K562 (cell line): ENCODE measurements around the gene RASSF1. TPM values are rescaled to one million over a fixed set of nuclear protein-coding genes. Genes with fewer than 3 reads are reported as not detected.
A peak's percentile ranks its signal among the peaks of the same experiment; 100 is the strongest.

ENCODE experiments used
- ATAC-seq: fragments of 200-7000 bp; cut with Tn5 transposase; 3 replicates; pipeline ENCODE4 v1.9.1; 2020; ENCODE audit warnings: moderate library complexity
- BruUV-seq: library from RNA; stranded (reverse); fragments of 400-500 nt; replicated peaks from 2 replicates; lab custom pipeline; 2021; lab: Mats Ljungman, UMichigan
- CTCF ChIA-PET: fragments of 300-600 bp; formaldehyde crosslinking; extraction: SDS; loops from one replicate; lab custom pipeline; 2021; ENCODE audit warnings: low intra/inter-chr PET ratio; lab: Yijun Ruan, JAX
- POLR2A ChIA-PET: fragments of 300-600, 350-650 bp; sonication (Branson Sonifier 250); formaldehyde crosslinking; extraction: SDS; loops from one replicate; lab custom pipeline; 2021; ENCODE audit warnings: antibody characterized with exemption, inconsistent platforms; lab: Yijun Ruan, JAX
- DNase-seq, 4 experiments: peaks; one replicate each; pipeline versions ENCODE4 v3.0.0 to v3.0.0-alpha.2; 2011 to 2018; ENCODE audit warnings: low spot score in 3 of 4, mixed read lengths in 3 of 4; ENCODE audit errors: extremely low read depth in 1 of 4
- FAIRE-seq: peaks from 2 replicates; lab custom pipeline; 2011; peaks lifted over from hg19 to GRCh38; lab: Jason Lieb, UNC
- H2AFZ ChIP-seq: 2 replicates; pipeline ENCODE4 v1.6.0; 2011; ENCODE audit warnings: low read depth, low read length, control low read depth, inconsistent platforms
- H3K27ac ChIP-seq: fragments of 200-600 bp; 3 replicates; pipeline ENCODE4 v1.8.0; 2011; ENCODE audit warnings: low read depth, mild to moderate bottlenecking, control low read depth, inconsistent platforms, low read length, moderate library complexity, mixed read lengths; ENCODE audit errors: extremely low read depth
- H3K27me3 ChIP-seq, 2 experiments: fragments of 300-600 bp in 1 of 2; 2 replicates in 1 of 2; 3 replicates in 1 of 2; pipeline versions ENCODE4 v1.6.0 to v1.8.0; 2011; ENCODE audit warnings: inconsistent platforms in 2 of 2, low read length in 2 of 2, mild to moderate bottlenecking in 1 of 2, mixed read lengths in 1 of 2, moderate library complexity in 1 of 2; ENCODE audit not compliant: control insufficient read depth in 2 of 2, insufficient read depth in 2 of 2
- H3K36me3 ChIP-seq: fragments of 300-600 bp; 3 replicates; pipeline ENCODE4 v1.8.0; 2011; ENCODE audit warnings: mild to moderate bottlenecking, low read length, inconsistent platforms; ENCODE audit not compliant: control insufficient read depth, insufficient read depth
- H3K4me1 ChIP-seq, 2 experiments: fragments of 200-600 bp in 1 of 2; replicated peaks in 1 of 2; 2 replicates in 1 of 2; 3 replicates in 1 of 2; pipeline versions ENCODE4 v1.5.1 to v1.8.0; 2011; ENCODE audit warnings: inconsistent platforms in 2 of 2, low read length in 2 of 2, mild to moderate bottlenecking in 1 of 2, mixed read lengths in 1 of 2, moderate library complexity in 1 of 2; ENCODE audit not compliant: control insufficient read depth in 2 of 2, insufficient read depth in 2 of 2
- H3K4me2 ChIP-seq: 2 replicates; pipeline ENCODE4 v1.6.1; 2011; ENCODE audit warnings: low read length, control low read depth, inconsistent platforms, mixed read lengths; ENCODE audit not compliant: insufficient read depth
- H3K4me3 ChIP-seq: fragments of 200-600 bp; sonication (generic), shearing (Covaris generic); 2 replicates; pipeline ENCODE4 v1.5.1; 2016; ENCODE audit warnings: control low read depth, inconsistent platforms
- H3K79me2 ChIP-seq: fragments of 200-600 bp; 3 replicates; pipeline ENCODE4 v1.8.0; 2011; ENCODE audit warnings: low read length, inconsistent platforms; ENCODE audit not compliant: control insufficient read depth, insufficient read depth
- H3K9ac ChIP-seq, 2 experiments: 2 replicates each; pipeline versions ENCODE4 v1.6.0 to v1.6.1; 2011; ENCODE audit warnings: low read depth in 2 of 2, low read length in 2 of 2, control low read depth in 1 of 2, inconsistent platforms in 1 of 2, mild to moderate bottlenecking in 1 of 2, mixed read lengths in 1 of 2; ENCODE audit not compliant: insufficient read depth in 1 of 2
- H3K9me1 ChIP-seq: one replicate; pipeline ENCODE4 v1.6.0; 2011; ENCODE audit warnings: inconsistent platforms, mild to moderate bottlenecking, low read length, moderate library complexity; ENCODE audit not compliant: control insufficient read depth, insufficient read depth
- H3K9me3 ChIP-seq: replicated peaks from 2 replicates; pipeline ENCODE4 v1.5.1; 2011; ENCODE audit warnings: low read depth, low read length, inconsistent platforms; ENCODE audit not compliant: control insufficient read depth, insufficient read depth
- H4K20me1 ChIP-seq: replicated peaks from 2 replicates; pipeline ENCODE4 v1.6.1; 2011; ENCODE audit warnings: low read length, inconsistent platforms, mixed read lengths; ENCODE audit not compliant: control insufficient read depth, insufficient read depth
- EWSR1 ChIP-seq: fragments of 450-650 bp; IDR thresholded peaks from 2 replicates; pipeline ENCODE4 v1.6.1; 2018; ENCODE audit warnings: borderline replicate concordance, mild to moderate bottlenecking, low read depth, moderate library complexity; ENCODE audit not compliant: partially characterized antibody
- FIP1L1 ChIP-seq: fragments of 200-400 bp; formaldehyde crosslinking; IDR thresholded peaks from 2 replicates; pipeline ENCODE4 v1.6.1; 2018; ENCODE audit warnings: mild to moderate bottlenecking, low read depth, low read length; ENCODE audit not compliant: poor library complexity, severe bottlenecking
- IRF2 ChIP-seq: sonication (generic); formaldehyde crosslinking; IDR thresholded peaks from 2 replicates; pipeline ENCODE4 v1.8.1; 2022; ENCODE audit warnings: mild to moderate bottlenecking, missing genetic modification reagents
- MAFG ChIP-seq: fragments of 450-650 bp; conservative IDR thresholded peaks from 2 replicates; pipeline ENCODE4 v1.6.1; 2016; ENCODE audit warnings: missing genetic modification characterization, missing compliant biosample characterization
- STAT5A ChIP-seq: IDR thresholded peaks from 2 replicates; pipeline ENCODE4 v1.6.1; 2012; ENCODE audit warnings: low read length, inconsistent platforms, borderline replicate concordance
- ZNF239 ChIP-seq: fragments of 250-450 bp; sonication (Bioruptor Pico); IDR thresholded peaks from 2 replicates; pipeline ENCODE4 v1.4.0; 2020; ENCODE audit warnings: mild to moderate bottlenecking
- ZNF384 ChIP-seq: IDR thresholded peaks from 2 replicates; pipeline ENCODE4 v1.6.1; 2012; ENCODE audit warnings: low read depth, low read length, improper control_type of control experiment
- ZNF583 ChIP-seq: fragments of 250-450 bp; sonication (Bioruptor Pico); IDR thresholded peaks from 2 replicates; pipeline ENCODE4 v1.4.0; 2020
- WGBS: fragments of 100-300 bp; shearing (Covaris generic); methylation state at CpG from one replicate; pipeline ENCODE4 v1.1.6; 2016; ENCODE audit warnings: low coverage, mixed read lengths; ENCODE audit not compliant: insufficient coverage; ENCODE audit errors: missing lambda C conversion rate; 5-methylcytosine and 5-hydroxymethylcytosine counted together
- in situ Hi-C: fragments of 300-500 bp; cut with MboI; formaldehyde crosslinking; loops from 4 replicates; pipeline ENCODE4 v1.15.0; 2018; ENCODE audit warnings: inconsistent platforms, mixed read lengths
- intact Hi-C: fragments of 100-400 bp; cut with micrococcal nuclease; formaldehyde crosslinking; loops from 2 replicates; pipeline ENCODE4 v1.14.2; 2022
- polyA plus RNA-seq, 8 experiments: library from polyadenylated mRNA; depleted of rRNA in 4 of 8; stranded (reverse) in 5 of 8; unstranded in 3 of 8; fragments of >200 nt; fragmentation: Nextera tagmentation in 2 of 8; fragmentation: Illumina TruSeq in 1 of 8; extraction: Ambion mirVana in 2 of 8; extraction: Trizol in 1 of 8; gene quantifications; 2 replicates each; pipeline versions ENCODE4 v1.2.1 to v1.2.3, GENCODE V29; 2011 to 2014; ENCODE audit warnings: inconsistent platforms in 1 of 8, missing spikeins in 1 of 8
- total RNA-seq, 7 experiments: library from RNA; depleted of rRNA in 6 of 7; stranded (reverse); fragments of >200 nt in 6 of 7; fragmentation: Illumina TruSeq in 2 of 7; extraction: Trizol in 2 of 7; gene quantifications; 2 replicates each; pipeline versions ENCODE4 v1.2.1 to v1.2.3, GENCODE V29; 2011 to 2021; ENCODE audit warnings: low replicate concordance in 1 of 7
- TF ChIP-seq, protein P1 (sequence below): fragments of 250-450 bp; sonication (Bioruptor Pico); IDR thresholded peaks from 2 replicates; pipeline ENCODE4 v1.5.0; 2022; ENCODE audit warnings: mild to moderate bottlenecking
- TF ChIP-seq, protein P2 (sequence below): fragments of 250-450 bp; sonication (Bioruptor Pico); IDR thresholded peaks from 2 replicates; pipeline ENCODE4 v1.4.0; 2020; ENCODE audit warnings: mild to moderate bottlenecking, moderate library complexity, borderline replicate concordance
- TF ChIP-seq, protein P3 (sequence below): fragments of 200-800 bp; sonication (Bioruptor generic); IDR thresholded peaks from 2 replicates; pipeline ENCODE4 v1.6.1; 2017; ENCODE audit warnings: missing genetic modification characterization, missing compliant biosample characterization
- TF ChIP-seq, protein P4 (sequence below), 2 experiments: IDR thresholded peaks; 2 replicates each; pipeline ENCODE4 v1.6.1; 2012; ENCODE audit warnings: improper control_type of control experiment in 2 of 2, low read depth in 2 of 2, low read length in 2 of 2, borderline replicate concordance in 1 of 2

The RASSF1 gene
- total and polyA plus RNA-seq, 9 of the 15 experiments (the other 6 are each of a cell fraction or from before 2014, with no cell fraction given) = 3.6 to 57.1 (median 24.6) TPM

DNA sequence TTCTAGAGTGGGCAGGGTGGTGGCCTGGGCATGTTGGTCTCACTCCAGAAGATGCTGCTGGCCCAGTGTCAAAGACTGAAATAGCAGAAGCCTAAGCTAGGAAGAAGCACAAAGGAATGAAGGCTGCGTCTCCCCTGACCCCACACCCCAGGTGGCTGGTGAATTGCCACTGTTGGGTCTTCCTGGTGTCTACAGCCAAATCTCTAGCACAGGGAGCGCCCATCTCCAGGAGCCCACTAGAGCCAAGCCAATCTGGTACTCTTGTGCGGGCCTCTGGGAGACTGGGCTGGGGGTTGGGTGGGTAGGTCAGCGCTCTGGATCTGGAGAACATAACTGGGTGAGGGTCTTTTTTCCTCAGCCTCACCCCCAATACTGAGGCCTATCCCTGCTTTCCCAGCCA, 13.5 kb downstream of the RASSF1 start:
- Histone ChIP-seq H4K20me1 (0 out of 2 replicates have a peak, but pooled peaks cover 4% of the 10 kb centered on the region), H2AFZ (no peak overlapping the region), H3K4me2 (peak overlapping the region; percentile 86), H3K36me3 (peaks cover 55% of the 10 kb centered on the region; the same call in 2 of the 3 replicates), H3K27me3 (no peaks in the 10 kb centered on the region), H3K27ac (peak overlapping the region; percentile 54), H3K9me1 (no peaks in the 10 kb centered on the region), H3K4me3 (peak overlapping the region; percentile 84), H3K79me2 (peaks cover 20% of the 10 kb centered on the region), H3K9me3 (no peaks in the 10 kb centered on the region), H3K4me1 (peaks cover 13 to 35% of the 10 kb centered on the region in 2 experiments; a peak in 4 of 5 replicates), H3K9ac (peak overlapping the region; percentile 78 to 98)
- FAIRE-seq = no peak
- intact Hi-C loops (no loop called here), in situ Hi-C loops (no loop called here)
- ATAC-seq = no peak
- WGBS = 27% methylated on average over 4 of the region's 4 CpGs
- ChIA-PET CTCF (no interaction called here), POLR2A (interaction anchor here (0.7 to 2.1 kb wide), 4 partner anchors 10 to 35 kb away, joined by 3 to 31 read pairs (median 4); no protein-coding TSS in a partner anchor)
- no TSS peak for BruUV-seq
- DNase-seq = no peak
- TF ChIP-seq MAFG (tag) (no peak), ZNF239 (CRISPR knock-in tag) (no peak), EWSR1 (no peak), STAT5A (no peak), ZNF384 (no peak), IRF2 (no peak), ZNF583 (no peak), FIP1L1 (no peak)
- TF ChIP-seq, protein P1, sequence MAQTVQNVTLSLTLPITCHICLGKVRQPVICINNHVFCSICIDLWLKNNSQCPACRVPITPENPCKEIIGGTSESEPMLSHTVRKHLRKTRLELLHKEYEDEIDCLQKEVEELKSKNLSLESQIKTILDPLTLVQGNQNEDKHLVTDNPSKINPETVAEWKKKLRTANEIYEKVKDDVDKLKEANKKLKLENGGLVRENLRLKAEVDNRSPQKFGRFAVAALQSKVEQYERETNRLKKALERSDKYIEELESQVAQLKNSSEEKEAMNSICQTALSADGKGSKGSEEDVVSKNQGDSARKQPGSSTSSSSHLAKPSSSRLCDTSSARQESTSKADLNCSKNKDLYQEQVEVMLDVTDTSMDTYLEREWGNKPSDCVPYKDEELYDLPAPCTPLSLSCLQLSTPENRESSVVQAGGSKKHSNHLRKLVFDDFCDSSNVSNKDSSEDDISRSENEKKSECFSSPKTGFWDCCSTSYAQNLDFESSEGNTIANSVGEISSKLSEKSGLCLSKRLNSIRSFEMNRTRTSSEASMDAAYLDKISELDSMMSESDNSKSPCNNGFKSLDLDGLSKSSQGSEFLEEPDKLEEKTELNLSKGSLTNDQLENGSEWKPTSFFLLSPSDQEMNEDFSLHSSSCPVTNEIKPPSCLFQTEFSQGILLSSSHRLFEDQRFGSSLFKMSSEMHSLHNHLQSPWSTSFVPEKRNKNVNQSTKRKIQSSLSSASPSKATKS (CRISPR knock-in tag) = no peak
- TF ChIP-seq, protein P2, sequence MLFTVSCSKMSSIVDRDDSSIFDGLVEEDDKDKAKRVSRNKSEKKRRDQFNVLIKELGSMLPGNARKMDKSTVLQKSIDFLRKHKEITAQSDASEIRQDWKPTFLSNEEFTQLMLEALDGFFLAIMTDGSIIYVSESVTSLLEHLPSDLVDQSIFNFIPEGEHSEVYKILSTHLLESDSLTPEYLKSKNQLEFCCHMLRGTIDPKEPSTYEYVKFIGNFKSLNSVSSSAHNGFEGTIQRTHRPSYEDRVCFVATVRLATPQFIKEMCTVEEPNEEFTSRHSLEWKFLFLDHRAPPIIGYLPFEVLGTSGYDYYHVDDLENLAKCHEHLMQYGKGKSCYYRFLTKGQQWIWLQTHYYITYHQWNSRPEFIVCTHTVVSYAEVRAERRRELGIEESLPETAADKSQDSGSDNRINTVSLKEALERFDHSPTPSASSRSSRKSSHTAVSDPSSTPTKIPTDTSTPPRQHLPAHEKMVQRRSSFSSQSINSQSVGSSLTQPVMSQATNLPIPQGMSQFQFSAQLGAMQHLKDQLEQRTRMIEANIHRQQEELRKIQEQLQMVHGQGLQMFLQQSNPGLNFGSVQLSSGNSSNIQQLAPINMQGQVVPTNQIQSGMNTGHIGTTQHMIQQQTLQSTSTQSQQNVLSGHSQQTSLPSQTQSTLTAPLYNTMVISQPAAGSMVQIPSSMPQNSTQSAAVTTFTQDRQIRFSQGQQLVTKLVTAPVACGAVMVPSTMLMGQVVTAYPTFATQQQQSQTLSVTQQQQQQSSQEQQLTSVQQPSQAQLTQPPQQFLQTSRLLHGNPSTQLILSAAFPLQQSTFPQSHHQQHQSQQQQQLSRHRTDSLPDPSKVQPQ = no peak
- TF ChIP-seq, protein P3, sequence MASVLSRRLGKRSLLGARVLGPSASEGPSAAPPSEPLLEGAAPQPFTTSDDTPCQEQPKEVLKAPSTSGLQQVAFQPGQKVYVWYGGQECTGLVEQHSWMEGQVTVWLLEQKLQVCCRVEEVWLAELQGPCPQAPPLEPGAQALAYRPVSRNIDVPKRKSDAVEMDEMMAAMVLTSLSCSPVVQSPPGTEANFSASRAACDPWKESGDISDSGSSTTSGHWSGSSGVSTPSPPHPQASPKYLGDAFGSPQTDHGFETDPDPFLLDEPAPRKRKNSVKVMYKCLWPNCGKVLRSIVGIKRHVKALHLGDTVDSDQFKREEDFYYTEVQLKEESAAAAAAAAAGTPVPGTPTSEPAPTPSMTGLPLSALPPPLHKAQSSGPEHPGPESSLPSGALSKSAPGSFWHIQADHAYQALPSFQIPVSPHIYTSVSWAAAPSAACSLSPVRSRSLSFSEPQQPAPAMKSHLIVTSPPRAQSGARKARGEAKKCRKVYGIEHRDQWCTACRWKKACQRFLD = no peak
- TF ChIP-seq, protein P4, sequence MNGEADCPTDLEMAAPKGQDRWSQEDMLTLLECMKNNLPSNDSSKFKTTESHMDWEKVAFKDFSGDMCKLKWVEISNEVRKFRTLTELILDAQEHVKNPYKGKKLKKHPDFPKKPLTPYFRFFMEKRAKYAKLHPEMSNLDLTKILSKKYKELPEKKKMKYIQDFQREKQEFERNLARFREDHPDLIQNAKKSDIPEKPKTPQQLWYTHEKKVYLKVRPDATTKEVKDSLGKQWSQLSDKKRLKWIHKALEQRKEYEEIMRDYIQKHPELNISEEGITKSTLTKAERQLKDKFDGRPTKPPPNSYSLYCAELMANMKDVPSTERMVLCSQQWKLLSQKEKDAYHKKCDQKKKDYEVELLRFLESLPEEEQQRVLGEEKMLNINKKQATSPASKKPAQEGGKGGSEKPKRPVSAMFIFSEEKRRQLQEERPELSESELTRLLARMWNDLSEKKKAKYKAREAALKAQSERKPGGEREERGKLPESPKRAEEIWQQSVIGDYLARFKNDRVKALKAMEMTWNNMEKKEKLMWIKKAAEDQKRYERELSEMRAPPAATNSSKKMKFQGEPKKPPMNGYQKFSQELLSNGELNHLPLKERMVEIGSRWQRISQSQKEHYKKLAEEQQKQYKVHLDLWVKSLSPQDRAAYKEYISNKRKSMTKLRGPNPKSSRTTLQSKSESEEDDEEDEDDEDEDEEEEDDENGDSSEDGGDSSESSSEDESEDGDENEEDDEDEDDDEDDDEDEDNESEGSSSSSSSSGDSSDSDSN (IDR thresholded peaks at IDR 0.05; ENCODE audit: borderline replicate concordance in 1 of 2, low read depth in 2 of 2, low read length in 2 of 2) = no peak
